RCC 7860 (cell line): ENCODE measurements around the gene ABI3.
A peak's percentile ranks its signal among the peaks of the same experiment; 100 is the strongest.
"Not testable (repeated sequence)": the region's sequence is repeated elsewhere in the genome, so short reads cannot be mapped to it uniquely, and the experiment has no call there.

Experiments used
- DNase-seq: peaks from one replicate; pipeline ENCODE4 v3.0.0-alpha.2; 2015; ENCODE audit warnings: low spot score
- FAIRE-seq: peaks from 2 replicates; lab custom pipeline; 2012; peaks lifted over from hg19 to GRCh38; lab: Jason Lieb, UNC

The ABI3 gene

GRCh38 chr17:49210158-49211029 lies at the start of gene ABI3, which contains the start of gene GNGT2:
ABI3 (plus strand) TSS chr17:49210707; CDS start chr17:49210725, 18 bp downstream.
GNGT2 (minus strand) TSS chr17:49210574; CDS start chr17:49207422, 3,152 bp downstream.
- no peak for FAIRE-seq
- DNase-seq = no peak

GRCh38 chr17:49162866-49163265 lies 47.6 kb upstream of the ABI3 start:
- FAIRE-seq (no peak), DNase-seq (no peak)

GRCh38 chr17:49165143-49165542 lies 45.4 kb upstream of the ABI3 start:
- FAIRE-seq (no peak), DNase-seq (no peak)

GRCh38 chr17:49168706-49169105 lies 41.8 kb upstream of the ABI3 start:
- DNase-seq (no peak), FAIRE-seq (no peak)

- DNase-seq = no peak
Measured at GRCh38 chr17:49170216-49170615, 40.3 kb upstream of the ABI3 start.

GRCh38 chr17:49170711-49171110 lies 39.8 kb upstream of the ABI3 start:
- not testable (repeated sequence) for FAIRE-seq, DNase-seq

More at GRCh38 chr17:49170216-49170615, 40.3 kb upstream of the ABI3 start:
- FAIRE-seq = no peak

- not testable (repeated sequence) for DNase-seq, FAIRE-seq
Measured at GRCh38 chr17:49175978-49176377, 34.5 kb upstream of the ABI3 start.

- peak; percentile 47 for FAIRE-seq
Measured at GRCh38 chr17:49180303-49180702, 30.2 kb upstream of the ABI3 start.

GRCh38 chr17:49180998-49181635 lies 29.4 kb upstream of the ABI3 start:
- no peak for FAIRE-seq
- DNase-seq = no peak

More at GRCh38 chr17:49180303-49180702, 30.2 kb upstream of the ABI3 start:
- peak; percentile 46 for DNase-seq

- DNase-seq = no peak
- FAIRE-seq = no peak
Measured at GRCh38 chr17:49183341-49183740, 27.2 kb upstream of the ABI3 start.

- DNase-seq (no peak), FAIRE-seq (no peak)
Measured at GRCh38 chr17:49183801-49184200, 26.7 kb upstream of the ABI3 start.

- not testable (repeated sequence) for FAIRE-seq
Measured at GRCh38 chr17:49184522-49184921, 26.0 kb upstream of the ABI3 start.

GRCh38 chr17:49185381-49185780 lies 25.1 kb upstream of the ABI3 start:
- not testable (repeated sequence) for FAIRE-seq, DNase-seq

More at GRCh38 chr17:49184522-49184921, 26.0 kb upstream of the ABI3 start:
- not testable (repeated sequence) for DNase-seq

GRCh38 chr17:49187301-49187700 lies 23.2 kb upstream of the ABI3 start:
- no peak for DNase-seq

GRCh38 chr17:49190932-49191331 lies 19.6 kb upstream of the ABI3 start:
- FAIRE-seq = no peak

More at GRCh38 chr17:49187301-49187700, 23.2 kb upstream of the ABI3 start:
- FAIRE-seq = no peak

GRCh38 chr17:49191409-49191916 lies 19.0 kb upstream of the ABI3 start:
- DNase-seq (no peak), FAIRE-seq (peak; percentile 20)

More at GRCh38 chr17:49190932-49191331, 19.6 kb upstream of the ABI3 start:
- DNase-seq = no peak

GRCh38 chr17:49191917-49192741 lies 18.4 kb upstream of the ABI3 start:
- FAIRE-seq (no peak), DNase-seq (peak; percentile 86)

GRCh38 chr17:49193513-49194296 lies 16.8 kb upstream of the ABI3 start:
- FAIRE-seq = peak; percentile 95
- peak; percentile 98 for DNase-seq

- DNase-seq = no peak
- FAIRE-seq = no peak
Measured at GRCh38 chr17:49194297-49194607, 16.3 kb upstream of the ABI3 start.

GRCh38 chr17:49195751-49196150 lies 14.8 kb upstream of the ABI3 start:
- DNase-seq = no peak
- no peak for FAIRE-seq
